ENCODE measurements around the gene DACH2.

DACH2 gene

DNA sequence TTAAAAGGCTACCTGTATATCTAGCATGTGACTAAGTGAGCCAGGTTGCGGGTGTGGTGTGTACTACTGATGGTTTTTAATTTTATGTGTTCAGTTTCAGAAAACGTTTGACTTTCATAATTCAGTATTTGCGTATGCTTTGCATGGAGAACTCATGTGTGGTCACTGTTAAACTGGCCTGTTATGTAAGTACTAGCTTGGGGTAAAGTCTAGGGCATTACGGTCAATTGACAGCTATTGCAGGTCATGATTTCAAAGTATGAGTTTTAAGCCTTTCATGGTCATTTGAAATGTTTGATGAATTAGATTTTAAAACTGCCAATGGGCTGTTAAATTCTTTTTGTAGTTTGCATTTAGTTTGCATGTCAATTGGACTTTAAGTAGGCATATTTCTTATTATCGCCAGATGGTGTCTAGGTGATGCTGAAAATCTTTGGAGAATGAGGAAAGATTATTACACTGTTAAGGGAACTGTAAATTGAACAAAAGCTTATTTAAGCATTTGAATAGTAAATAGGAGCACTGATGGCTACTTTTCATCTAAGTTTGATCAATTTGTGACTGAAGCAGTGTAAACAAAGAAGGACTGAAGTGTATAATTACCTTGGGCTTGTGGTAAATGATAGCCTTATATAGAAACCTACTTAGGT lies 563.4 kb downstream of the DACH2 start:
- no peak for DNase-seq
- intact Hi-C loops (cut with DNase I): no loop called here

- intact Hi-C loops (cut with DNase I): no loop called here
- DNase-seq: peak in 24 of 42 donors; percentile 2 to 68 (median 25)
These were observed 566.2 kb downstream of the DACH2 start for GRCh38 chrX:86714441-86714840.

DNA sequence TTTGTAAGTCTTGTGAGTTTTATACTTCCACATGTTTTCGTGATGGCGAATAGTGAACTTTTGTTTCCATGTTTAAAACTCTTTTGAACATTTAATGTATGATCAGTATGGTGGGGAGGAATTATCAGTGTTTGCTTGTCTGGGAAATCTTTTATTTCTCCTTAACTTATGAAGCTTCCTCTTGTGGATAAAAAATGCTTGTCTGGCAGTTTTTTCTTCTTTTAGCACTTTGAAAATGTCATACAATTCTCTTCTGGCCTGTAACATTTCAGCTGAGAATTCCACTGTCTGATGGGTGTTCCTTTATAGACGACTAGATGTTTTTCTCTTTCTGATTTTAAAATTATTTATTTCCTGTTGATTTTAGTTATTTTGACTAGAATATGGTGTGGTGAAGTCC lies 576.0 kb downstream of the DACH2 start:
- intact Hi-C loops (cut with DNase I): no loop called here
- no peak for DNase-seq

DNA sequence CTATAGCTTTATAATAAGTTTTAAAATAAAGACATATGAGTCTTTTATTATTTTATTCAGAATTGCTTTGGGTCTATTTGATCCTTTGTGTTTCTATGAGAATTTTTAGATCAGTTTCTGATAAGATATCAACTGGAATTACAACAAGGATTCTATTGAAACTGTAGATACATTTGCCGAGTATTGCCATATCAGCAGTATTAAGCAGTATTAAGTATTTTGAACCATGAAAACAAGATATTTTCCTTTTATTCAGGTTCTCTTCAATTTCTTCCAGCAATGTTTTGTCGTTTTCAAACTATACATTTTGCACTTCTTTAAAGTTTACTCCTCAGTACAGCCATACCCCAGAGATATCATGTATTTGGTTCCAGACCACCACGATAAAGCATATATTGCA lies 598.8 kb downstream of the DACH2 start:
- DNase-seq: no peak
- intact Hi-C loops (cut with DNase I): no loop called here

- intact Hi-C loops (cut with DNase I): no loop called here
- DNase-seq: no peak
These were observed 657.0 kb downstream of the DACH2 start for GRCh38 chrX:86805241-86805640.

DNA sequence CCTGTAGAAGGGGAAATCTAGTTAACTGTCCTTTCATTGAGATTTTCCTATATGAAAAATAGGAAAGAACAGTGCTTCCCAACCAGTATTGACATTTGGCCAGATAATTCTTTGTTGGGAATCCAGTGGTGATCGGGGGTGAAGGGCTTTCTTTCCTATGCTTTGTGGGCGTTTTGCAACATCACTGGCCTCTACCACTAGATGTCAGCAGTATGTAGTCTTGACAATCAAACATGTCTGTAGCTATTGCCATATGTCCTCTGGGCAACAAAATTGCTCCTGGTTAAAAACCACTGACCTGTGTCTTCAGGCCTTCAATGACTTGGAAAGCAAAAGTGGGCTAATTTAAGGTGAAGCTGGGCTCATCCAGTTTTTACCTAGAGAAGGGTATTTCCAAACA lies 658.5 kb downstream of the DACH2 start:
- intact Hi-C loops (cut with DNase I): no loop called here
- peak in 1 of 42 donors; percentile 1 for DNase-seq

DNA sequence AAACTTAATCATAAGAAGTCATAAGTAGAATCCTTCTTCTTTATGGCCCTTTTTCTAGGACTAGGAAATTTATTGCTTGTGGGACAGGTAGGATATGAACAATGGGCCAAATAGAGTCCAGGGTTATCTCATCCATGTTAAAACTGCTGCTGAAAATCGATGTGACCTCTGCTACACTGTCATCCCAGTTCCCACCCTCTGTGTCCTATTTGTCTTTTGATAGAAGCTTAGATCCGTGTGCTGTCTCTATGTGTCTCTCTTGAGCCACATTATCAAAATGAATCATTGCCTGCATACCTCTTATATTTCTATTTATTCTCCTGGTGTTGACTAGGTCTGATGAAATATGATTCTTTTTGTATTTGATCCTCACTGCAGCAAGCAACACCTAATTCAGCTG lies 661.4 kb downstream of the DACH2 start:
- DNase-seq: no peak
- intact Hi-C loops (cut with DNase I): no loop called here

DNA sequence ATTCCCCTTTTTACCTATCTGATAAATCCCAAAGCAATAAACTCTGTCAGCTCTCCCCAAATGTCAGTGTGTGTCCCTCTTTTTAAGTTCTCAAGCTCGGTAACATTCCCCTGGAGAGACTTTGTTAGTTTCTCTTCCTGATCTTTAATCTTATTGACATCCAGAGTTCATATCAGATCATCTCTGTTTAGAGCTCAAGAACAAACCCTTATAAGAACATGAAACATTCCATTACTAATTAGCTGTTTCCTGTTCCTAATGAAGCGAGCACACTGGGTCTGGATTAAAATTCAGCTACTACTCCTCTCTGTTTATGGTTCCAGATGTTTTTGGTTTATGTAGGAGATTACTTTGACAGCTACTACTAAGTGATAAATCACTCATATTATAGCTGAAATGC lies 681.5 kb downstream of the DACH2 start:
- DNase-seq: no peak
- intact Hi-C loops (cut with DNase I): no loop called here

DNA sequence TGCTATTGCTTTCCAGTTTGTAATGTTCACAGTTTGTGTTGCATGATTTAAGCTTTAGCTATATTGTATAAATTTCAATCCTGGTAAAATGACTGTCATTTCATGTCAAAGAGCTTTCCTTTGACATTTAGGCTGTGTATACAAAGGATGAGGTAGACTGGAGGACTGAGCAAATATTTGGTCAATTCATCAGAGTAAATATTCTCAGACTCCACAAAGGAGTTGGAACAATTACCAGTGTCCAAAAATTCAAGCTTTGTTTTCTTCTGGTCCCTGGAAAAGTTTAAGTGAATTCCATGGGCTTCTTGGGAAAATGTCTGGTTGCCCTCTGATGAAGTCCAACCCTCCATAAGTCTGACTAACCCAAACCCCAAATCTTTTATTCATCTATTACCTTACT lies 682.4 kb downstream of the DACH2 start:
- no peak for DNase-seq
- intact Hi-C loops (cut with DNase I): no loop called here

- intact Hi-C loops (cut with DNase I): no loop called here
- DNase-seq: no peak
These were observed 696.9 kb downstream of the DACH2 start for GRCh38 chrX:86845101-86845500.
